ENCODE results near the gene EPB41L5. TPM values are rescaled to one million over a fixed set of nuclear protein-coding genes. Genes with fewer than 3 reads are reported as not detected.

The EPB41L5 gene
- total and polyA plus RNA-seq, 12 donors: 3.8 to 18.8 (median 13.1) TPM

GRCh38 chr2:120180066-120180465, 167.2 kb downstream of the EPB41L5 start:
- H3K4me3 ChIP-seq: no peak overlapping the region
- DNase-seq: no peak
- TF ChIP-seq, protein P1, sequence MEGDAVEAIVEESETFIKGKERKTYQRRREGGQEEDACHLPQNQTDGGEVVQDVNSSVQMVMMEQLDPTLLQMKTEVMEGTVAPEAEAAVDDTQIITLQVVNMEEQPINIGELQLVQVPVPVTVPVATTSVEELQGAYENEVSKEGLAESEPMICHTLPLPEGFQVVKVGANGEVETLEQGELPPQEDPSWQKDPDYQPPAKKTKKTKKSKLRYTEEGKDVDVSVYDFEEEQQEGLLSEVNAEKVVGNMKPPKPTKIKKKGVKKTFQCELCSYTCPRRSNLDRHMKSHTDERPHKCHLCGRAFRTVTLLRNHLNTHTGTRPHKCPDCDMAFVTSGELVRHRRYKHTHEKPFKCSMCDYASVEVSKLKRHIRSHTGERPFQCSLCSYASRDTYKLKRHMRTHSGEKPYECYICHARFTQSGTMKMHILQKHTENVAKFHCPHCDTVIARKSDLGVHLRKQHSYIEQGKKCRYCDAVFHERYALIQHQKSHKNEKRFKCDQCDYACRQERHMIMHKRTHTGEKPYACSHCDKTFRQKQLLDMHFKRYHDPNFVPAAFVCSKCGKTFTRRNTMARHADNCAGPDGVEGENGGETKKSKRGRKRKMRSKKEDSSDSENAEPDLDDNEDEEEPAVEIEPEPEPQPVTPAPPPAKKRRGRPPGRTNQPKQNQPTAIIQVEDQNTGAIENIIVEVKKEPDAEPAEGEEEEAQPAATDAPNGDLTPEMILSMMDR (IDR thresholded peaks at IDR 0.05): no peak
- H3K27ac ChIP-seq: no peak overlapping the region
- no peaks in the 10 kb centered on the region for H3K9me3 ChIP-seq
- H3K36me3 ChIP-seq: peaks cover 0 to 14% (median 0%) of the 10 kb centered on the region in 9 donors
- no peaks in the 10 kb centered on the region for H3K27me3 ChIP-seq
- peaks cover 0 to 19% (median 13%) of the 10 kb centered on the region in 9 donors for H3K4me1 ChIP-seq
- intact Hi-C loops (cut with DNase I): no loop called here
- no peak for ATAC-seq
- WGBS, 2 donors: 90 to 98% methylated on average over 3 of the region's 3 CpGs

DNA sequence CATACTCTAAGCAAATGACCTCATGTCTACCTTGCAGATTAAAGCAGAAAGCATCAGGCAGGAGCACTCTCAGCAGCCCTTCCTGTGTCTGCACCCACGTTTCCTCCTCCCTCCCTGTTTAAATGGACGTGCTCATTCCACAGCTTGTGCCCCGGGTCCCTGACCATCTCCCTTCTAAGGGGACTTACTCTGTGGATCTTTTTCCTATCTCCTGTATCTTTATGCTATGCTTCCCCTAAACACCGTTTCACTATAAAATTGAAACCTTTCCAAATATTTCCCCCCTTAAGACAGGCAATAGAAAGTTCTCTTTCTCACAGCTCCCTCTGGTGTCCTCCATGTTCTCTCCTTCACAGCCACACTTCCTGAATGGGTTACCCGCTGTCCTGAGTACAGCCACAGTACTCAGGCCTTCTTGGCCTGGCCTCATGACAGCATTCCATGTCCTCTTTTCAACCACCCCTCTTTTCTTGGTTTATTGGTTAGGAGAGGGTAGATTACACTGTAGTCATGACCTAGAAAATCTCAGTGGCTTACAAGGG, 169.2 kb downstream of the EPB41L5 start:
- DNase-seq (no peak), ATAC-seq (no peak)
- WGBS, 2 donors: 60 to 61% methylated on average over 5 of the region's 5 CpGs
- no peaks in the 10 kb centered on the region for H3K9me3 ChIP-seq
- no peak overlapping the region for H3K27ac ChIP-seq
- peaks cover 0 to 7% (median 0%) of the 10 kb centered on the region in 9 donors for H3K36me3 ChIP-seq
- intact Hi-C loops (cut with DNase I): no loop called here
- H3K4me1 ChIP-seq: peaks cover 0 to 7% (median 1%) of the 10 kb centered on the region in 9 donors
- no peaks in the 10 kb centered on the region for H3K27me3 ChIP-seq
- no peak overlapping the region for H3K4me3 ChIP-seq
- TF ChIP-seq, protein P1 (IDR thresholded peaks at IDR 0.05): no peak

DNA sequence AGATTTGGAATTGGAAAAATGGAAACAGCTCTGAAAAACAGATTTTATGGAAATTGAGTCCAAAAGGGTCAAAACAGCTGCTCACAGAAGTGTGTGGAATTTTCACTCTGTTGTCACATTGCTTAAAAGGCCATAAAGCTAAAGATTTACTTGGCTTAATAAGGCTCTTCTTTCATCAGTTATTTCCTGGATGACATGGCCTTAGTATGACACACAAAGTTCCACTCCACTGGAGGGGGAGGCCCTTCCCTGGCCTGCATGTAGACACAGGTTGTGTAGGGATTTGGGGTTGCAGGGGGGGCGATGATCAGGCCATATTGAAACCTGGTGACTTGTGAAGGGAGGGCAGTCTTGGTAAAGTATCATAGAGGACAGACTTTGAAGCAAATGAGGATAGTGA, 176.3 kb downstream of the EPB41L5 start:
- no peak overlapping the region for H3K27ac ChIP-seq
- no peaks in the 10 kb centered on the region for H3K36me3 ChIP-seq
- H3K4me3 ChIP-seq: no peak overlapping the region
- intact Hi-C loops (cut with DNase I): no loop called here
- H3K9me3 ChIP-seq: peaks cover 0 to 24% (median 10%) of the 10 kb centered on the region in 11 donors
- ATAC-seq (no peak), DNase-seq (no peak)
- TF ChIP-seq, protein P1 (IDR thresholded peaks at IDR 0.05): no peak
- H3K4me1 ChIP-seq: no peaks in the 10 kb centered on the region
- WGBS, 2 donors: 91 to 94% methylated on average over 1 of the region's 1 CpG
- no peaks in the 10 kb centered on the region for H3K27me3 ChIP-seq

- 92 to 97% methylated on average over 1 of the region's 1 CpG for WGBS, 2 donors
- intact Hi-C loops (cut with DNase I): no loop called here
- Histone ChIP-seq H3K9me3 (peaks cover 0 to 49% (median 14%) of the 10 kb centered on the region in 11 donors), H3K4me3 (no peak overlapping the region), H3K27ac (no peak overlapping the region), H3K4me1 (no peaks in the 10 kb centered on the region), H3K36me3 (no peaks in the 10 kb centered on the region), H3K27me3 (no peaks in the 10 kb centered on the region)
- TF ChIP-seq, protein P1 (IDR thresholded peaks at IDR 0.05): no peak
- ATAC-seq: no peak
- DNase-seq: no peak
Measured at GRCh38 chr2:120192280-120192679, 179.4 kb downstream of the EPB41L5 start.

All from heart right ventricle (tissue), 16 donors.